HG02870 (cell line): ENCODE results near the gene ANKZF1.

Source experiments
- ATAC-seq: cut with Tn5 transposase; IDR thresholded peaks from one replicate; pipeline ENCODE4 v1.9.1; 2021; ENCODE audit warnings: mild to moderate bottlenecking, moderate library complexity; ENCODE audit not compliant: unreplicated experiment

Gene ANKZF1

DNA sequence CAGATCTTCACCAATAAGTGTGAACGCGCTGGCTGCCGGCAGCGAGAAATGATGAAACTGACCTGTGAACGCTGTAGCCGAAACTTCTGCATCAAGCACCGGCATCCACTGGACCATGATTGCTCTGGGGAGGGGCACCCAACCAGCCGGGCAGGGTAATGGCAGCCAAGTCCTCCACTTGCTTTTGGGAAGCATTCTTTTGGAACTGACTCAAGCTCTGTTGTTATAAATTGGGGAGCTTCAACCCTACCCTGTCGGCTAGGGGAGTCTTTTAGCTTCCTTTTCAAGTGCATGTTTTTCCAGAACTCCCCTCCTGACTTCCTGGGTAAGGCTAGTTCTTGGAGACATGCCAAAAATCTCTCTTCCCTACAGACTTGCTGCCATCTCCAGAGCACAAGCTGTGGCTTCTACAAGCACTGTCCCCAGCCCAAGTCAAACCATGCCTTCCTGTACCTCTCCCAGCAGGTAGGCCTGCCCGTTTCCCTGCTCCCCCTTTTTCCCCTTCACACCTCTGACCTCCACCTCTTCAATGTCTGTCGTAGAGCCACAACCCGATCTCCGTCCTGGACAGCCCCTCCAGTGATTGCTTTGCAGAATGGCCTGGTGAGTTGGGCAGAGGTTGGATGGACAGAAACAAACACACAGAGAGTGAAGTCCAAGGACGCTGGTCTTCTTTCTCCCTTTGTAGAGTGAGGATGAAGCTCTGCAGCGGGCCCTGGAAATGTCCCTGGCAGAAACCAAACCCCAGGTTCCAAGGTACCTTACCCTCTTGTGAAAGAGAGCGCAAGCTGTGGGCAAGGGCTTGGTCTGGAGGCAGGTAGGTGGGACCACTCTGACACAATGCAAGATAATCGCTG is 21.5 kb upstream of the ANKZF1 start:
- ATAC-seq = no peak

DNA sequence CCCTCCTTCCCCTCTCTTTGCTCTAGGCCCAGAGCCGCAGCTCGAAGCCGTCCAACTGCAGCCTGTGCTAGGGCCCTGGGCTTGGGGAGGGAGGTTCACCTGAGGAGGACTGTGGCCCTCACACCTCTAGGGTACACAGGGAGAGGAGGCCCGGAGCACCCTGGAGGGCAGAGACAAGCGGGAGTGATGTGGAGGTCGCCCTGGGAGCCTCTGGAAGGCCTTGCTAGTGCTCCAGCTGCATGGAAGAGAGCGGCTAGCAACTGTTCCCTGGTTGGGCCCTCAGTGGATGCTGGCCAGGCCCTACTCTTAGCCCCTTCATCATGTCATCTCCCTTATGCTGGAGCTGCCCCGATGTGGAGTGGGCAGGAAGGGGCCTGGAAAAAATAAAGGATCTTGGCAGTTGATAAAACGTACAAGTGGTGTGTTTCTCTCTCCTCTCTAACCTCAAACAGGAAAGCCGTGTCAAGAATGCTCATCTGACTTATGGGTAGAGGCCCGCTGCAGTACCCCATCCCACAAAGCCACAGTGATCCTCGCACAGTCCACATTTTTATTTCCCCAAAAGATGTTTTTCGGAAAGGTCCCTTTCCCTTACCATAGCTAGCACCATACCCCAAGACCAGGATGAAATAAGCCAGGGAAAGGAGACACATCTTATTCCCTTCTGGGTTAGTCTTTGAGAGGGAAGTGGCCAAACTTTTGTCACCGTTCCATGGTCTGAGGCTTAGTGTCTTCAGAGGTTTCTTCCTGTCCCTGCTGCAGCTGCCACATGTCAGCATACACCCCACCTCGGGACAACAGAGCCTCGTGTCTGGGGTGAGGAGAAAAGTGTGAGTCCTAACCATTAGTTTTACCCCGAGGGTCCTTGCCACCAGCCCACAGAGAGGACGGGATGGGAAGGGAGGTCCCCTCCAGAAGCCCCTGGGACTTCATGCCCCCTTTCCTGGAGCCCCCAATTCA is 20.1 kb upstream of the ANKZF1 start:
- no peak for ATAC-seq

DNA sequence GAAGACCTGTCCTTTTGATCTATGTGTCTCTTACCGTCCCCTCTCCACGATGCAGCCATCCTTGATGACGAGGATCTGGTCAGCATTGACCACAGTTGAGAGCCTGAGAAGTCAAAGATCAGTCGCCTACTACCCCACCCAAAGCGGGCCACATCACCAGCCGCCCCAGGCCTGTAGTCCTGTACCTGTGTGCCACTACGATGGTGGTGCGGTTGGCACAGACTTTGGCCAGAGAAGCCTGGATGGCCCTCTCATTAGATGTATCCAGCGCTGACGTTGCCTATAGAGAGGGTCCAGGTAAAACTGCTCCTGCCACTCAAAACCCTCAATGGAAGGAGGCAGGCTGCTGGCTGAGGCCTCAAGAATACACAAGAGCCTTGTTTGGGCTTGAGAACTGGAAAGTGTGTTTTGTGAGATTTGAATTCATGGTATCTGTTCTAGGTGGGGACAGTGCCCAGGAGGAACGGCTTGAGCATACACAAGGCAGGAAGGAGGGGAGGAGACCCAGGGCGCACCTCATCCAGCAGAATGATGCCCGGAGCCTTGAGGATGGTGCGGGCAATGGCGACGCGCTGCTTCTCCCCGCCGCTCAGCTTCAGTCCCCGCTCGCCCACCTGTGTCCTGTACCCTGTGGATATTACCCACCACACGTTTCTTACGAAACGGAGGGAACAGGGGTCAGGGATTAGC is 19.3 kb upstream of the ANKZF1 start:
- no peak for ATAC-seq

DNA sequence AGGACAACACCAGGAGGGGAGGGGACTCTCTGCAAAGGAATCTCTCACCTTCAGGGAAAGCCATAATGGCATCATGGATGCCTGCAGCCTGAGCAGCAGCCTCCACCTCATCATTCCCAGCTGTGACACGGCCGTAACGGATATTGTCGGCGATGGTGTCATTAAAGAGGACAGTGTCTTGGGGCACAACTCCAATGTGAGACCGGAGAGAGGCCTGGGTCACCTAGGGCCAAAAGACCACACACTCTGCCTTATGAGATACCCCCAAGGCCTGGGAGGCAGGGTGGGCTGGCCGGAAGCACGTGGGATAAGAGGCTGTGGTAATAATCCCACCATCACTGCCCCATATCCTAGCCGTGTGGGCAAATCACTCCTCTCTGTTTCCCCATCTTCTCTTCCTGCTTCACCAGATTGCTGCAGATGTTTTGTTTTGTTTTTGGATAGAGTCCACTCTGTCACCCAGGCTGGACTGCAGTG is 18.7 kb upstream of the ANKZF1 start:
- no peak for ATAC-seq

DNA sequence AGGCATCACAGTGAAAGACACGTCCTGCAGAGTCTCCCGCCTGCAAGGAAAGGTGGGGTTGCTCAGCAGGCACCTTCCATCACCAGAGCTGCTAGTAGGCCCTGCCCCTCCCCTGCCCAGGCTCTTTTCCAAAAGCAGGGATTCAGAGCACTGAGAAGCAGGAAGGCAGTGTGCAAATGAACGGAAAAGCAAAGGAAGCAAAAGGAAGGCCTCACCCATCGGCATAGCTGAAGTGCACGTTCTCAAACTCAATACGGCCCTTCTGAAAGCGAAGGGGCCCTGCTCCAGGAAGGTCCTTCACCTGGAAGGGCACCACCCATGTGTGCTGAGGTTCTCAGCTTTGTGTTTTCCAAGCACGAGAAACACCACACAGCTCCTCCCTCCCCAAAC is 16.6 kb upstream of the ANKZF1 start:
- ATAC-seq = no peak

DNA sequence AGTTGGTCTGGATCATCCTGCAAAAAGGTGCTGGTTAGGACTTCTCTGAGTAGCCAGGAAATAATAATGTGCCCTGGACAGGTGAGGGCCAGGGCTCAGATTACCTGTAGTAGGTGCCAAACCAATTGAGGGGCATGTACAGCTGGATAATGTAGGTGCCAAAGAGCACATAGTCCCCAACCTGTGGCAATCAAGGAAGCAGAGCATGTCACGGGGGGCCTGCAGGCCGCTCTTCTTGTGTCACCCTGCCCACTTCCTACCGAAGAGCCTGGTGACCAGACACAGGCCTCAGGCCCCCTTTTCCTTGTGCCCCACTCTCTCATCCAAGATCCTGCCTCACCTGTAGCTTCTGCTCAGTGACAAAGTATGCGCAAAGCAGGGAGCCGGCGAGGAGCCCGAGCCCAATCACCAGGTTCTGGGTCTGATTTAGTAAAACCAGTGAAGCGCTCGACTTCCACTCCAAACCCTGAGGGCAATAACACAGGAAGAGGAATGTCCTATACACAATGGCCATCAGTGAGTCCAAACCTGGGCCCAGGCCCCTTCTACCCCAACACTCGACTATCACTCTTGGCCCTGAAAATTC is 16.0 kb upstream of the ANKZF1 start:
- ATAC-seq = no peak

DNA sequence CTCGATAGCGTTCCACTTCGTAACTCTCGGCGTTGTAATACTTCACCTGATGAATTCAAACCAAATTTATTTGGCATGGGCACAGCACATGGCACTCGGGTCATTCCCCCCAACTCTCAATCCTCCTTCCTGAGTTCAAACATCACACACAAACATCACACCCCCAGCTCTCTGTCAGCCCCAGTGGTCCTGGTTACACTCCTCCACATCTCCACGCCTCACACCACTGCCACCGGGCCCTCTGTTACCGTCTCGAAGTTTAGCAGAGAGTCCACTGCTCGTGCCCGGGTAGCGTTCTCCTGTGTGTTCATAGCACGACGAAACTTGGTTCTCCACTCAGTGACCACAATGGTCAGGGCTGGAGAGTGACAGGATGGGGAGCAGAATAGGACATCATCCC is 15.5 kb upstream of the ANKZF1 start:
- ATAC-seq = no peak

DNA sequence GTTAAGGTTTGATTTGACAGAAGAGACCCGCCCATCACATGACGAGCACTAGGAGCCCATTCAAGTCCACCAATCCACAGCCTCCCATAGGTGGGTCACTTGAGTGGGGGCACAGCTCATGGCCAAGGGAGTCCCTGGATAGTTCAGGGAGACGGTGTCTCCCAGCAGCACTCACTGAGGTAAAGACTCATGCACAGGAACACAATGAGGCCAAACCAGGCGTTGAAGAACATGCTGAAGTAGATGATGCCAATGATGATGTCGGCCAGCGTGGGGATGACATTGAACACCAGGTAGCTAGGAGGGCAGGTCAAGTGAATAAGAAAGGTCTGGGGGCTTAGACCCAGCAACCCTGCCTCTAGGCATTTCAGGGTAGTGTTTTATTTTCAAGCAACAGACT is 14.8 kb upstream of the ANKZF1 start:
- no peak for ATAC-seq

DNA sequence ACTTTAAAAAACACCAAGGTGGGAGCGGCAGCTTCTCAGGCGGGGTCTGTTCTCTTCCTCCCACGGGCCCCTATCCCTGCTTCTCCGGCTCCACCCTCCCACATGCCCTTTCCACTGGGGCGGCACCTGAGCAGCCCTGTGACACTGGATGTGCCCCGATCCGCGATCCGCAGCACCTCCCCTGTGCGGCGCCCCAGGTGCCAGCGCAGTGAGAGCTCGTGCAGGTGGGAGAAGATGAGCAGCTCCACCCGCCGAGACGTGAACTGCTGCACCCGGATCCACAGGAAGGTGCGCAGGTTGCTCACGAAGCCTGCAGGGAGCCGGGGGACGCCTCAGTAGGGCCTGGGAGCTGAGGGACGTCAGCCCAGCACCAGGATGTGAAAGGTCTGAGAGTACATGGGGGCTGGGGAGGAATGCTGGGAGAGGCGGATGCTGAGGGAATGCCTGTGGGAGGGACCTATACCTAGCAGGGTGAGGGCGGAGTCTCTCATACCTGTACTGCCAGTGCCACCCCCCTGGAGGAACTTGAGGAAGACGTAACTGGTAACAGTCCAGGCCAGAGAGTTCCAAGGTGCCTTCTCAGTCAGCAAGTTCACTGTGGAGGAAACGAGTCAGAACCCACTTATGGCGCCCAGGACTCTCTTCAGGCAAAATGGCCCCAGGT is 13.6 kb upstream of the ANKZF1 start:
- ATAC-seq = no peak

DNA sequence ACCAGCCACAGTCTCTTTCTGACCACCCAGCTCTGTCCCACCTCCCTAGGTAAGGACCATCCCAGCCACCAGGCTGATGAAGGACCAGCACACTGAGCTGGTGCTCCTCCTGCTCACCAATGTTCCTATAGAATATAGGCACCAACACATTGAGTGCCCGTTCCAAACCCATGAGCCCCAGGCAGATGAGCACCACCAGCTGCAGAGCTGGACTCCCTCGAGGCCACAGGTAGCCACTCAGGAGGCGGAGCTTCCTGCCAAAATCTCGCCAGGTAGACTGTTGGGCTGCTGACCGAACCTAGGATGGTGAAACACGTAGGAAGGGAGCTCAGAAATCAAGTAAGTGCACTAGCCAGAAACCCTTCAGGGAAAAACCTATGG is 13.1 kb upstream of the ANKZF1 start:
- ATAC-seq = no peak

DNA sequence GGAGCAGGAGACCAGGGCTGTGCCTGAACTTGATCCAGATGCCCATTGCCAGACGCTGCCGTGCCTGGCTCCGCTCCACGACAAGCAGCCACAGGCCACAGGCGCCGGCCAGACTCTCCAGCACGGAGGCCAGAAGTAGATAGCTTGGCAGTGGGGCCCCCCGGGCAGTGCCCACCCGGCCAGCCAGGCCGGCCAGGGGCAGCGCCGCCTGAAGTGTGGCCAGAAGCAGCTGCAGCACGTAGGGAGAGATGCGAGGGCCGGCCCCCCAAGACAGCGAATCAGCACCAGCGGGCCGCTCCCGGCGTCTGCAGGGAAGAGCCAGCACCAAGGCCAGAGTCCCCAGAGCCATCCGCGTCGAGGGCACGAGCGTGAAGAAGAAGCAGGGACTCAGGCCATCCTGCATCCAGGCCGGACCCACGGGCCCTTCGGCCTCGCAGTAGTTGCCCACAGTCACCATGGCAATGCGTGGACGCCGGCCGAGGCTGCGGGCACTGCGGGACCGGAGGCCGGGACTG is 11.3 kb upstream of the ANKZF1 start:
- ATAC-seq = peak; percentile 25

DNA sequence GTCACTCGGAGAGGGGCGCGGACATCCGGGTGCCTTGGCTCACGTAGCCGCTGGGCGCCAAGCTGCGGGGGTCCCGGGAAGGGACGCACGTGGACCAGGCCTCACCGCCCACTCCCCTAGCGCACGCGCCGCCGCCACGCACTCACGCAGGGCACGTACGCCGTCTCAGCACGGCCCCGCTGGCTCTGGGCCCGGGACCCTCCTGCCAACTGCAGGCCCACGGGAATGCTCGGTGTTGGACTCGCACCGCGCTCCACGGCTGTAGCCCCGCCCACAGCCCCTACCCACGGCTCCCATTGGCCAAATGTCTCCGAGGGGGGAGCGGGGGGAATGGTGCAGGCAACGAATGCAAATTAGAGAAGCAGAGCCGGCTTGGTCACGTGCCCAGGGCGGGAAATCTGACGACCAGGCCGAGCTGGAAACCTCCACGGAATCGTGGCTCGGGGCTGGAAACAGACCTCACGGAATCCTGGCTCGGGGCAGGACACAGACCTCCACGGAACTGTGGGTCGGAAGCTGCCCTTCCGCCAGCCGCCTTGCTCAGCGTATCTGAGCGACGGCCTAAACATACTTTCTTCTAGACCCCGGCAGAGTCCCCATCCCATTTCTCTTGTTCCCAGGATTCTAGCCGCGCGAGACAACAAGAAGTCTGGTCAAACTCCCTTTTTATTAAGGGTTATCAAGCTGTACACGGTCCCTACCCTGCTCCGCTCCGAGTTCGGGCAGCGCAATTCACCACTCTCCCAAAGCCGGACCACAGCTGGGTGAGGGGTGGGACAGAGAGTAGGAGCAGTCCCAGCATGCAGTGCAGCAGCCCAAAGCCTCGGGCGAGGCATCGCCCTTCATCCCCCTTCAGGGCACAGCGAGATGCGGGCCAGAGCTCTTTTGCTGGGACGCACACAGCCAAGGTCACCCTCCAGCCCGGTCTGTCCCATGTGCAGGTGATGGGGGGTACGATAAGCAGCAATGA is 10.6 kb upstream of the ANKZF1 start, which contains the start of gene ABCB6:
Gene ABCB6, minus strand, starts transcription at position 227 of the 970 bp plus-strand sequence. CDS start 285 bp downstream, outside the sequence.
- ATAC-seq = peak; percentile 70

DNA sequence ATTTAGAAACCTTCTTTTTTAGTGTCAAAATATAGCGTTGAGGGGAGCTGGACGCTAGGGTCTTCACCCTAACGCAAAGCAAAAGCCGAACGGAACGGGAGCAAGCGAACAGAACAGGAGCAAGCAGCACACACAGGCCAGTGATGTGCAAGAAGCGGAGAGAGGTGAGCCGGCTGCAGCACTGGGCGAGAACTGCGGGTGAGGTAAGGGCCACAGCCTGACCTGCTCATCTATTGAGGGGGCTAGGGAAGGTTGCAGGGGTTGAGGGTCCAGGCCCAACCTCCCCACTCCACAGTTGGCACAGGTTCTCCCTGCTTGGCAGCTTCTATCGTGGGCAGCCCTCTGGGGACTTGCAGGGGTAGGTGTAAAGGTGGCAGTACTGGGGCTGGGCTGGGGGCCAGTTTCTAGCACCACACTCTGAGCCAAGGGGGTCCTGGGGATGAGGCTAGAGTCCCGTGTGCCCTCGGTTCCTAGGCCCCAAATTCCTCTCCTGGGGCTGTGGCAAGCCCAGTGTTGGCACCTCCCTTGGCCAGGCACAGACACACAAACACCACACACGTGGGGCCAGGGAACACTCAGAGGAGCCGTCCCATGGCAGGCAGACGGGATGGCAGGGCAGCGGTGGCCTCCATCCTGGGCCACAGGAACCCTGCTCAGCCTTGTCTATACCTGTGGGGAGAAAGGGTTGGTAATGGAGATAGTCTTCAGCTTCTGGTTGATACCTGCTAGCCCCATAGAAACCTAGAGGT is 9.6 kb upstream of the ANKZF1 start:
- no peak for ATAC-seq

DNA sequence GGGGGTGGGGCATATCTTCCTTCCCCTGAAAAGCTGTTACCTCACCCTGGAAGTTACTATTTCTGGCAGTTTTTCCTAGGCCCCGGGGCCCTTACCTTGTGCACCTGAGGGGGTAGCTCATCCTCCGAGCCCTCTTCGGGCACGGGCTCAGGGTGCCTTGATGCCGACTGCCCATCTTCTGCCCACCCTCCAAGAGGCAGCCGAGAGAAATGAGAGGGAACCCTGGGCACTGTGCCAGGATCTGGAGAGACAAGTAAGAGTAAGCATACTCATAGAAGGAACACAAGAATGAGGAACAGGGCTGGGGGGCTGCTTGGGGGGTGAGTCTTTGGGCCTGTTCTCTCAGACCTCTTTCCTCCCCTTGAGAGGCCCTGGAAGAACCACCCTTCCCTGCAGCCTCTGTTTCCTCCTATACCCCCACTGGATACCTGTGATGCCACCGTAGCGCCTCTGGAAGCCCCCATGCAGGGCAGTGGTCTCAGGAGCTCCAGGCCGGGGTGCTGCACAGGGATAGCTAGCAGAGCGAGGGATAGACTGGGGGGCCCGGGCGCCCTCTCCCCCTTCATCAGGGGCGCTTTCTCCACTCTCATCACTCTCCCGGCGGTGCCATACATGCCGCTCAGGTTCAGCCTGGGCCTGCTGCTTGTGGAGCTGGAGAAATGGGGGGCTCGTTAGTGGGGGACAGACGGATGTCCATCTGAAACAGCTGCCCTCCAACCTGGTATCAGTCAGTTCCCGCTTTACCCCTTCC is 8.8 kb upstream of the ANKZF1 start:
- no peak for ATAC-seq

DNA sequence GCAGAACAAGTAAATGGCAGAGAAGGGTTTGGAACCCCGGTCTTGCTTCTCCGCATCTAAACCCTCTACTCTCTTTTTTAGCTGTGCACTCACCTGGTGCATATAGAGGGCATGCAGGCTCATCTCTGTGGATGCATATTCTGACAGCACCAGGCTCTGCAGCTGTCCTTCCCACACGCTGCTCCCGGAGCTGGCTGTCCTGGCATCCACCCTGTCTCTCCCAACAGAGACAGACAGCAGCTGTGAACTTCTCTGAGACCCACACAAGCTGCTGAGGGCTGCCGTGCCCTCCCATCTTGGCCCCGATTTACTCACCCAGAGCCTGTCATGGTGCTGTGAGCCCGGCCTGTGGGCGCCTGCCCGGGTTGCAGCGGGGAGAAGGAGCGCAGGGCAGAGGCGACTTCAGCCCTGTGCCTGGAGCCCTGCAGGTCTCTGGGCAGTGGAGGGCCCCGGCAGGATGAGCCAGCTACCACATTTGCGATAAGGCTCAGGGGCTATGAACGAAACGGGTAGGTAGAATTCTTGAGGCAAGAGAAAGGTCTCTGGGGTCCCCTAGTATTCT is 7.6 kb upstream of the ANKZF1 start:
- no peak for ATAC-seq

DNA sequence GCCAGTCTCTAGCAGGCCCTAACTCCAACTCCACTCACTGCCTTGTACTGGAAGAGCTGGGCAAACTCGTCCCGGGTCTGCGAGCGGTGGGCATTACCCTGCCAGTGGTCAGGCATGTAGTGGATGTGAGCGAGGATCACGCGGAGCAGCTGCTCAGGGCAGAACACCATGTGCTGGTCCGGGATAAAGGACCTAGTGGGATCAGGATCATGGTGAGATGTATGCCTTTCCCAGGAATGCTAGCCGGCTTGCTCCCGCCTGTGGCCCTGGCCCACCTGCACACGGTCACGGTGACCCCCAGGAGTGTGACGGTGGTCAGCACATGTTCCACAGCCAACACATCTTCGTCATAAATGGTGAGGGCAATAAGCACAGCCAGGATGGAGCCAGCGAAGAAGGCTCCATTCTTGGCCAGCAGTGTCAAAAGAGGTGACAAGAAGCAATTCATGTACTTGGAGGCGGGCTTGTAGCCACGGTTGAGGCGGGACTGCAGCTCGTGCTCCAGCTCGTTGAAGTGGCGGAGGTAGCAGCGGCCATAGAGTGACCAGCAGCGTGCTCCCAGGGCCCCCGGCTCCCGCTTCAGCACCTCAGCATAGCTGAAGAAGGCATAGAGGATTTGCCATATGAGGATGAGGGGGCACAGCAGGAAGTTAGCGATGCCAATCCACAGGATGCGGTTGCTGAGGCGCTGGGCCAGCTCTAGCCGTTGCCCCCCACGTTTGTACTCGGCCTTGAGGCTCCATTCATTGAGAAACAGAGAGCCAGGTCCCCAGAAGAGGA is 5.6 kb upstream of the ANKZF1 start:
- no peak for ATAC-seq
